ENCODE measurements around the gene PIP5KL1.

Gene PIP5KL1

DNA sequence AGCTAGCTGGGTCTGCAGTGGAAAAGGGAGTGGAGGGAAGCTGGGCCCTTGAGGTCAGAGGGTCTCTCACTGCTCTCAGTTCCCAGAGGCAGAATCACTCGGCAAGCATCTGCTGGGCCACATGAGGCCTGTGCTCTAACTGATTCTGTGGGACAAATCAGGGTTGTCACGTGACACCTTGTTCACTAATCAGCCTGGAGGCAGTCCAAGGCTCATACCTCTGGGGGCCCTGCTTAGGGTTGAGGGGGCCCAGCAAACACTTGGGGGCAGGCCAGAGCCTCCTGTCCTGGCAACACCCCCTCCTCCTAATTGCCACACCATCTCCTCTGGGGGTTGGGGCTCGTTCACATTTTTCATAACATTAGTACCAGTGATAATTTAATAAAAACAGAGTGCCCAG is 16.2 kb upstream of the PIP5KL1 start:
- DNase-seq, result no peak

DNA sequence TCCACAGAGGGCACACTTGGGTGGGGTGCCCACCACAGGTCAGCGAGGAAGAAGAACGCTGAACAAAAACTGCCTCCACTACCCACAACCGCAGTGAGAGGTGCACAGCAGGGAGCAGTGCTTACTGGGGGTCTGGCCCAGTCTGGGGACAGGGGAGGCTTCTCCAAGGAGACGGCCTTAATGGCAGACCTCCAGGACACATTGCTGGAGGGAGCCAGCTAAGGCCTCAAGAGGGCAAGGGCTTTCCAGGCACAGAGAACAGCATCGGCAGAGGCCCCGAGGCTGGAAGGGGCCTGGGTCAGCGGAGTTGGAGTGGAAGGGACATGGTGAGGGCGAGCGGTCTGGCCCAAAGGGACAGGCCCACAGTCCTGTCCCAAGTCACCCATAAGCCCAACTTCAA is 15.4 kb upstream of the PIP5KL1 start:
- no peak for DNase-seq

- DNase-seq, result no peak
Measured at GRCh38 chr9:127945338-127945737, 14.8 kb upstream of the PIP5KL1 start.

DNA sequence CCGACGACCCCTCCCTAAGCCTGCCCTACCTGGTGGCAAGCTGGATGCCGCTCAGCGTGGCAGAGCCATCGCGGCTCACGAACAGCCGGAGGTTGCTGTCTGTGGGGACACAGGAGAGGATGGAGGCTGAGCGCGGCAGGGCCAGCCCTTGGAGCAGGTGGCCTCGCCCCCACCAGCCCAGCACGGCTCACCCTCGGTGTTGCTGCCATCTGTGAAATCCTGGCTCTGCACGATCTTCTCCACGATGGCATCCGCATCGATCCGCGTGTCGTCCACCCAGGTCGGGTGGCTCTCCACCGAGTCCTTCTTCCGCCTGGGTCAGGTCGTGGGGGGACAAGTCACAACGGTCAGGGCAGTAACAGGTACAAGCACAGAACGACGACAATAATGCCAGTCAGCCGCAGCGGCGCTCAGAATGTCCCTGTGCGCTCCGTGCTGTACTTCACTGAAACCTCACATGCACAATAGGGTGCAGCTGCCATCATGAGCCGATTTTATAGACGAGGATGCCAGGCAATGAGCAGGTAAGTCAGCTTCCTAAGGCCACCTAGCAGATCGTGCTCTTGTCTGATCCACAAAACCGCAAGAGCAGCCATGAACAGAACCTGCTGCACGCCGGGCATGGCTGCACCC is 14.1 kb upstream of the PIP5KL1 start:
- no peak for DNase-seq

DNA sequence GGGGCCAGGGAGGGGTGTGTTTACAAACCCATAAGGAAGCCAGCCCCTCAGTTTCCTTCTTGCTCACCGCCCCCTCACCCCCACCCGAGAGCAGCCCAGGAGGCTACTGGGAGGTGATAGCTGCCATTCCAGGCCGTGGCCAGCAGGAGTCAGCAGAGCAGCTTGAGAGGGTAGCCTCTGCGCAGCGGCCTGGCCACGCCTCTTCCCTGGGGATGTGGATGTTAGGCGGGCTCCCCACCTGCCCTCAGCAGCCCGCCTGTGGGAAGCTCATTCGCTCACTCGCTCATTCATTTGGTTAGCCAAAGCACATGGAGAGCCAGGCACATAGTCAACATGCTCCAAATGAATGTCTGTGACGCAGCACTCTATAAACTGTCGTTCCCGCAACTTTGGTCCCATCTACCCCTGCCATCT is 13.2 kb upstream of the PIP5KL1 start:
- DNase-seq, result peak; percentile 74

DNA sequence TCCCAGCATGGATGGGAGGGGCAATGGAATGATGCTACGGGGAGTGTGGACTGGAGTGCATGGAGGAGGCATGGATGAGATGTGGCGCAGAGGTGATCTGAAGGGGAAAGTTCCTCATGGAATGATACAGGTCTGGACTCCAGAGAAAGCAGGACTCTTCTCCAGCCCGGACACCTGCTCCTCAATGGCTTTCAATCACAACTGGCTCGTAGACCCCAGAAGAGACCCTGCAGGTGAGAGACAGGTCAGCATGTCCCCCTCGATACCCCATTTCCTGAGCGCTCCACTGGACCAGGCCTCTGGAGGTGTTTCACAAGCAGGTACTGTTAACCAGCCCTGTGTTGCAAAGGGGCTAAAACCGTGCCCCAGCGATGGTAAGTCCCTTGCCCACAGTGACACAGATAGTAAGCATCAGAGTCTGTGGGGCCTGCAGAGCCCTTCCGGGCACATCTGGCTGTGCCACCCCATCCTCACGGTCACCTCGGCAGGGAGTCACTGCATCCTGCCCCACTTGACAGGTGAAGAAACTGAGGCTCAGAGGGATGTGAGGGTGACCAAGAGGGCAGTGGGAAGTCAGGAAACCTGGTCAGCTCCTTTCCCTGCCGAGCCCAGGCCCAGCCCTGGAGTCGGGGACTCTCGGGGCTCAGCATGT is 12.6 kb upstream of the PIP5KL1 start:
- DNase-seq, result no peak

- peak; percentile 32 for DNase-seq
Measured at GRCh38 chr9:127942216-127943010, 11.8 kb upstream of the PIP5KL1 start.

DNA sequence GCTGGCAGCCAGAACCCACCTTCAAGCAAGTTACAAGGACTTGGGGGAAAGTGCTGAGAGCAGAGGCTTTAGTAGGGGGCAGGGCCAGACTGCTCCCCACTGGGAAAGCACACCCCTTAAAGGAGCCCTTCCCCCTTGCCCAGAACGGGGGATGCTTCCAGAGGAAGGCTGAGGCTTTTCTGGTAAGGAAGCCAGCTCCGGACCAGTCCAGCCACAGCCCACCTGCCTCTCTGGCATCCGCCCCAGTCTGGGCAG is 11.3 kb upstream of the PIP5KL1 start:
- DNase-seq, result no peak

DNA sequence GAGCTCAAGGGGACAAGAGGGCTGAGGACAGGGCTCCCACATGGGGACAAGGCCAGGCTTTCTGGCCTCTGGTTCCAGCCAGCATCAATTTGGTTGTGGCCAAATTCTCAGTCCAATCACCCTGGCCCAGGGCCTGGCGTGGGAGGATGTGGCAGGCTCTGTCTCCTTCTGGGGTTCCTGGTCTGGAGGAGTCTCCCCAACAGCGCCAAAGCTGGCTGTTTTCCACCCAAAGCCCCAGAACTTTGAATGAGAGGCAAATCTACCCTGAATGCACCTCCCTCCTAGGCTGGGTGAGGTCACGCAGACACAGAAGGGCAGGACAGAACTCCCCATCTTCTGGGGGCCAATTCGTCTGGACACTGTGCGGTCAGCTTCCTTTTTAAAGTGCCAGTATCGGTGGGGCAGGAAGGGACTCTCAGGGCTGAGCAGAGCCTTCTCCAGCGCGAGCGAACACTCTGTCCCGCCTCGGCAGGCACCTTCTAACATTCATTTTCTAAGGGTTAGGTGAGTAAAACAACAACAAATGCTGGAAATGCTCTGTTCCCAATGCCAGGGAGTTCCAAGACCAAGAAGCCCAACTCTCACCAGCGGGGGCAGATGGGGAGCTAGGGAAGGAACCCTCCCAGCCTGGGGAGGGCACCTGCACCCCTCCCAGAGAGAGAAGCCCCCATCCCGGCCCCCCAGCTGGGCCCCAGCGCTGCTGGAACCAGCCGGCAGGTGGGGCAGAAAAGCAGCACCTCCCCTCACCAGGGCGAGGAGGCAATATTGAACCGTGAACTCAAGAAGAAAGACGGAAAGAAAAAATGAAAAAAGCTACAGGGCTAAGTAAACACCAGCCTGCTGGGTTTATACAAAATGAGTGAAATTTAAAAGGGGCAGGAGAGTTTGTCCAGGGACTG is 10.7 kb upstream of the PIP5KL1 start:
- no peak for DNase-seq

- DNase-seq, result no peak
Measured at GRCh38 chr9:127940593-127940992, 10.0 kb upstream of the PIP5KL1 start.

DNA sequence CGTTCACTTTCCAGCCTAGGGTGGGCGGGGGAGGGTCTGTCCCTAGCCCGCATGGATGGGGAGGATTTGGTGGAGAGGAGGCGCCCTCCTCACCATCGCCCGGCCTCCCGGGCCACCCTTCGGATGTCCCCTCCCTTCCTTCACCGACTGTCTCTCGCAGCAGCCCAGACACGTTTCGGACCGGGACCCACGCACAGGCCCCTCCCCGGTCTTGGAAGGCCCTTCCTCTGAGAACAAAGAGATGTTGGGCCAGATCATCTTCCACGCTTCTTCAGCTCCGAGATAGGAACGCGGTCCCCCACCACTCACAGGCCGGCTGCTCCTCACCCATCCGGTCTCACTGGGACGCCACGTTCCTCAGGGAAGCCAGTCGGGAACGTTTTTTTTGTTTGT is 7.7 kb upstream of the PIP5KL1 start:
- DNase-seq, result no peak

DNA sequence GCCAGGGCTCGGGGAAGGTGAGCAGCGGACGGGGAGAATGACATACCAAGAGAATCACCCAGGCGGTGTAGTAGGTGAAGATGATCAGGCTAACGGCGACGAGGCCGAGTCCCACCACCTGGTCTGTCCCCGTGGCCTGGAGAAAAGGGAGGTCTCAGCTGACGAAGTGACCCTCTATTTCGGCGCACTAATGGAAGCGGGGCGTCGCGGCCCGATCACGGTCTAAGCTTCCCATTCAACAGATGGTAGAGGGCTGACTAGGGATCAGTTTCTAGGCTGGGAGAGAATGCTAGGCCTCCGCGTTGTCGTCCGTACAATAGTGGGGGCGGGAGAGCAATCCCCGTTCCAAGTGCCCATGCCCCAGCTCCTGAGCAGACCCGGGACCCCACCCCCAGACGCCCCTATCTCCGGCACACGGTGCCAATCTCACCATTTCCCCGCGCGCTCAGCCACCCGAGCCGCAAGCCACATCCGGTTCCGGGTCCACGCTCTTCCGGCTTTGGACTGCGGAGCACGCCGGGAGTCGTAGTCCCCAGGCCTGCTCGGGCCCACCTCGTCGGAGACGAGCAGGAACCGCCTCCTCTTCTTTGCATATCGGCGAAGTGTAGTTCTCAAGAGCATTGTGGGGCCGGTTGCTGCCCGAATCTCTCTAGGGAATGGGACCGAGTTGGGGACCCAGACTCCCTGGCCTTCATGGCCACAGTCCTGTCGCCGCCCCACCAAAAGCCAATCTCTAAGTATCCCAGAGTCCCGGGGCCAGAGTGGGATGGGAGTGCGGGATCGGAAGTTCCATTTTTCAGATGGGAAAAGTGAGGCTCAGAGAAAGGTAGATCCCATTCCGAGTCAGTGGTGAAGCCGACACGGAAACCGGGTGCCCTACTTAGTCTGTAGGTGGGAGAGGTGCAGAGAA is 7.1 kb upstream of the PIP5KL1 start, which contains the start of gene DPM2:
TSS of gene DPM2 (minus strand) at position 467 of the 910 bp plus-strand sequence. CDS start at position 433, 34 bp downstream.
- DNase-seq, result peak; percentile 93

DNA sequence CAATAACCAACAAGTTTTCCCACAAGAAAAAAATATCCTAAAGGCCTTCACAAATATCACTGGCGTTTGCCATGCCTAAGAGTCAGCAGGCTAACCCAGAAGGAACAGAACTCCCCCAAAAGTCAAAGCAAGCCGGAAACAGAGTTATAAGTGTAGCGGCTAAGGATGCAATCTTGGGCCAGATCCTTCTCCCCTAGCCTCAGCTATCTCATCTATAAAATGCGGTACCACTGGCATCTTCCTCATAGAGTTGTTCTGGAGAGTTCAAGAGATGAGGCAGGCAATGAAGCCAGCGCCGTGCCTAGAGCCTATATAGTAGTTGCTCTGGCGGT is 6.4 kb upstream of the PIP5KL1 start:
- no peak for DNase-seq

DNA sequence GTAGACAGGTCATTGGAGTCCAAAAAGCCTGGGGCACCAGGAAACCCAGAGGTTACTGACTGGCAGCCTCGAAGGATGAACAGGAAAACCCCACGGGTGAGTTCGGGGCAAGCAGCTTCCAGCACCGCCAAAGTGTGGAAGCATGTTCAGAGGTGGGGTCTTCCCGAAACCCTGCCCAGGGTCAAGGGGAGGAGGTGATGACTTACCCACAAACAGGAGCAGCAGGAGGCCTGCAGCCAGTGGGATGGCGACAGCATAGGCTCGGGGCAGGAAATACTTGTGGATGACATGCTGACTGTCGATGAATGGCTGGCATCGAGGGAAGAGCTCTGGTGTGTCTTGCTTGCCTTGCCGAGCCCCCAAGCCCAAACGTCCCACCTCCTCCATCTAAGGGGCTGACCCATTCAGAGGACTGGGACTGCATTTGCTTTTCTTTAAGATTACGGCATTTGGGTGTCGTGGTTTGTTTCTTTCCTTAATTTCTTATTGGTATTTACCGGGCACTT is 5.8 kb upstream of the PIP5KL1 start:
- no peak for DNase-seq

DNA sequence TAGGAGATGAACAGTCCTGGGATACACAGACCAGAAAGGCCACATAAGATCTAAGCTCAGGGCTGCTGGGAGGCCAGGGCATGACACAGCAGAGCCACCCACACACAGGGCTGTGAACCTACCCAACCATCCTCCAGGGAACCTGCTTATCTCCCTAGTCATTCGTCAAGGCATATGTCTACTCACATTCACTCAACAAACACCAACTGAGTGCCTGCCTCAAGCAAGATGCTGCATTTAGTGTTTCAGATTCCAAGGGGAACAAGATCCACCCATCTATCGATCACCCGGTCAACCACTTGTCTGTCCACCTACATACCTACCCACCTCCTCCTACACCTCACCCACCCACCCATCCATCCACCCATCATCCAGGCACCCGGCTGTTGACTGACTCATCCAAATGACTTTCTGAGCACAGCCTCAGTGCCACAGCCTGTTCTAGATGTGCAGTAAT is 5.2 kb upstream of the PIP5KL1 start:
- DNase-seq, result no peak

DNA sequence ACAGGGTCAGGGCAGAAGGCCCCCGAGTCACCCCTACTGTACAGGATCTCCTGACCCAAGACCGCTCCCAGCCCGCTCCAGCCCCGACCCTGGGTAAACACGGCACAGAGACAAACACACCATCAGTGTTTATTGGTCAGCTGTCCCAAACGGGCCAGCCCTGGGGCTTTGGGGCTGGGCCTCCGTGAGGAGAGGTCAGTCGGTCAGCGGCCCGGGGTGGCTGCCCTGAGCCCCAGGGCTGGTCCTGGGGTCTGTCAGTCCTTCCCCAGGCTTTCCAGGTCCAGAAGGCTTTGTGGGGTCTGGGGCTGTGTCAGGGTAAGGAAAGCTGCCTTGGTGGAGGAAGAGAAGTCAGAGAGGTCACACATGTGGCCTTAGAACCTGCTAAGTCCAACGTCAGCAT is 4.4 kb upstream of the PIP5KL1 start:
- no peak for DNase-seq

DNA sequence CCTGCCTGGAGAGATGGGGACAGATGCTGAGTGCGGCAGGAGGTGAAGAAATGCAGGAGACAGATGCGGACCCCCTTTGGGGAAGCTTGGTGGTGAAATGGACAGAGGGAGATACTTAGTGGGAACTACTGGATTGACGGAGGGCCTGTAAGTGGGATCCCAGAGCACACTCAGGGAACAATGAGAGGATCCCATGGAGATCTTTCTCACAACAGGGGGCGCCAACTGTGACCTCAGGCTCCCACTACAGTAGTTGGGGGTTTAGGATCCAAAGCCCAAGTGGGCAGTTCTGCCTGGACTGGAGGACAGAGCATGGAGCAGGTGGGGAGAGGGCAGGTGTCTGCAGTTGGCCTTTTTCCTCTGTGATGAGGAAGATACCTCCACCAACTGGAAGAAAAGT is 3.7 kb upstream of the PIP5KL1 start:
- no peak for DNase-seq

GRCh38 chr9:127931092-127931881 is 710 bp upstream of the PIP5KL1 start:
- DNase-seq, result peak; percentile 42

GRCh38 chr9:127929625-127929979 is 975 bp downstream of the PIP5KL1 start:
- DNase-seq, result no peak

DNA sequence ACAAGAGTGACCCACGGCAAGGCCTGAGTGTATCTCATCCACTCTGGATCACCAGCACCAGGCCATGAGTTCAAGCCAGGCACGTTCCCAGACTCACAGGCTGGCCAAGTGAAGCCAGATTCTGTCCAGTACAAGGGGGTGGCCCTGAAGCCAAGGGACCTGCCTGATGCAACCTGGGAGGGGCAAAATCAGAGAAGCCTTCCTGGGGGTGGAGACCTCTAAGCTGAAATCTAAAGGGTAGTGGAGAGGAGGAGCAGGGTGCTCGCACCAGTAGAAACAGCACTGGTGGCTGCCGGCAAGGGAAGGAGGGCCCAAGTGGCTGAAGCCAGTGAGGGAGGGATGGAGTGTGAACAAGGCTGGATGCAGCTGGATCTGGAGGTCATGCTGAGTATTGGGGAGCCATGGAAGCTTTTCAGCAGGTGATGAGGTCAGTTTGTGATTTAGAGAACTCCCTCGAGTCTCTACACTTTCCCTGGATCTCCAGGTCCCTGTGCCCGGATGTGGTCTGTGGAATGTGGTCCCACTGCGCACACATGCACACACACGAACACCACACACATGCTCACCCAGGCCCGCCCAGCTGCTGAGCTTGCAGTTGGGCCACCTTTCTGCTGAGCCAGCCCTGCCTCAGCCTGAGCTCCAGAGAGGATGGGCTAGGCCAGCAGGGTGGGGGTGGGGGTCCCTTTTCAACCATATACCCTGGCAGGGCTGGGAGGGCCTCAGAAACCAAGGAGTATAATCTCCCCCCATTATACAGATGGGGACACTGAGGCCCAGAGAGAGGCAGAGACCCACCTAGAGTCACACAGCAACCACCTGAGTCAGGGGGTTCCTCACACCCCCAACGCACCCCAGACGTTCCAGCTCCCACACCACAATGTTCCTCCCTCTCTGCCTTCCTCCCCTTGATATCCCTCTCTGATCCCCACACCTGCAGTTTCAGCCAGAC is 1.6 kb downstream of the PIP5KL1 start:
- no peak for DNase-seq

Data from NCI-H2171 (cell line).